ENCODE measurements around the gene KRT7.
A peak's percentile ranks its signal among the peaks of the same experiment; 100 is the strongest.

Gene KRT7

DNA sequence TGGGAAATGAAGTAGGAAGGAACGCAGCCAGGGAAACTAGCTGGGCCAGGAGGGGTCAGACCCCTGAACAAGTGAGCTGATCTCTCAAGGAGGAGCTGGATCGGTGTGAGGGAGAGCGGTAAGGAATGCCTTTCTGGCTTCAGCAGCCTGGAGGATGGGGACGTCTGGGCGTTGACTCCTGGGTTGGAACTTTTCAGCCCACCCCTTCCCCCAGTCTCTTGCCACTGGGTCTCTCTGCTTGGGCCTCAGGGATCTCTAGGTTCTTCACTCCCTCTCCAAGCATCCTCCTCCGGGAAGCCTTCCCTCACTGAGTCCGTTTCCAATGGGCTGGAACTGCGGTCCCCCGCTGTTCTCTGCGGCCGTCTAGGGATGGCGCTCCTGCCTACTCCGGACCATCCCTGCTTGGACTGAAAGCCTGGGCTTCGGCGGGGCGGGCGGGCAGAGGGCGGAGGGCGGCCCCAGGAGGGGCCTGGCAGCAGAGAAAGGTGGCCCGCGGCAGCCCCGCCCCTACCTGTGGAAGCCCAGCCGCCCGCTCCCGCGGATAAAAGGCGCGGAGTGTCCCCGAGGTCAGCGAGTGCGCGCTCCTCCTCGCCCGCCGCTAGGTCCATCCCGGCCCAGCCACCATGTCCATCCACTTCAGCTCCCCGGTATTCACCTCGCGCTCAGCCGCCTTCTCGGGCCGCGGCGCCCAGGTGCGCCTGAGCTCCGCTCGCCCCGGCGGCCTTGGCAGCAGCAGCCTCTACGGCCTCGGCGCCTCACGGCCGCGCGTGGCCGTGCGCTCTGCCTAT lies at the start of gene KRT7:
TSS of gene KRT7 (plus strand) at position 570 of the 788 bp plus-strand sequence. CDS start at position 624, 54 bp downstream.
- DNase-seq = no peak

DNA sequence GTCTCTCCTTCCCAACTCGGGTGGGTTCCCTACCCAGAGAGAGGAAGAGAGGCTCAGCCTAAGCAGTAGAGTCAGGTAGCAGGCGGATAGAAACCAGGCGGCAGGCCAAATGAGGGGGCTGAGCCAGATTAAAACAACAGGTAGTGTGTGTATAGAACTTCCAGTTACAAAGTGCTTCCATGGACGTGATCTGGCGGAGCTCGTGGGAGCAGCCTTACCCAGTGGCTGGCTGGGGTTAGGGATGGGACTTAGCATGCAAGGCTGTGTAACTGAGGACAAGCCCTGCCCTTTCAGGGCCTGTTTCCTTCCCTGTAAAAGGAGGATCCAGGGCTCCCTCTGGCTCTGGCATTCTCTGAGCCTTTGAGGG lies 49.5 kb upstream of the KRT7 start:
- DNase-seq = no peak

DNA sequence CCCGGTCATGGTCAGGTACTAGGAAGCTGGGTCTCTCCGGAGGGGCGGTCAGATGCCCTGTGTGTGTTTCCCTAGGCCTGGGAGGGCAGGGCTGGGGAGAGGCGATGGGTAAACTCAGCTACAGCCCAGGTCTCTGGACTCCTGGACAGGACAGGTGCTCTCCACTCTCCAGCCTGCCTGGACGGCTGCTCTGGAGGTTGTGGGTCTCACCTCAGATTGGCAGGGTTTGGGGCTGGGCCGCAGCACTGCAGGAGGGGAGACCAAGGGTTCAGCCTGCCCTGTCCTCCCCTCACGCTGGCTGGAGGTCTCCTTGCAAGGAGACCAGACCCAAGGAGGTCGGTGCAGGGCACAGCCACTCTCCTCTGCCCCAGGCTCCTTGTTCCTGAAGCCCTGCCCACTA lies 49.1 kb upstream of the KRT7 start:
- DNase-seq = no peak

DNA sequence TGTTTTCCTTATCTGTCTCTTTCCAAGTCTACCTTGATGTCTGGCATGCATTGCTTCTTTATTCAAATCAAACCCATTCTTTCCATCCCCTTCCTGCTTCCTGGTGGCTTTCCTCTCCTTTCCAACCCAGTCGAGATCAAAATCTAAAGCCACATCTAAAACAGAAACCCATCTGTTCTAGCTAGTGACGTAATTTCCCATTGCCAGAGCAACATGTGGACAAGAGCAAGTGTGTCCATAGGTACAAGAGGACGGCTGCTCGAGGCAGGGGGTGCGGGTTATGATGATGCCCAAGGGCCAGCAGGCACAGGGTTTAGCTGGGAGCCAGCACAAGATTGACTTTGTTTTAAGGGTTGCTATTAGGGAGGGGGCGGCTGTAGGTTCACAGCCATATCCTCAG lies 48.2 kb upstream of the KRT7 start:
- DNase-seq = no peak

DNA sequence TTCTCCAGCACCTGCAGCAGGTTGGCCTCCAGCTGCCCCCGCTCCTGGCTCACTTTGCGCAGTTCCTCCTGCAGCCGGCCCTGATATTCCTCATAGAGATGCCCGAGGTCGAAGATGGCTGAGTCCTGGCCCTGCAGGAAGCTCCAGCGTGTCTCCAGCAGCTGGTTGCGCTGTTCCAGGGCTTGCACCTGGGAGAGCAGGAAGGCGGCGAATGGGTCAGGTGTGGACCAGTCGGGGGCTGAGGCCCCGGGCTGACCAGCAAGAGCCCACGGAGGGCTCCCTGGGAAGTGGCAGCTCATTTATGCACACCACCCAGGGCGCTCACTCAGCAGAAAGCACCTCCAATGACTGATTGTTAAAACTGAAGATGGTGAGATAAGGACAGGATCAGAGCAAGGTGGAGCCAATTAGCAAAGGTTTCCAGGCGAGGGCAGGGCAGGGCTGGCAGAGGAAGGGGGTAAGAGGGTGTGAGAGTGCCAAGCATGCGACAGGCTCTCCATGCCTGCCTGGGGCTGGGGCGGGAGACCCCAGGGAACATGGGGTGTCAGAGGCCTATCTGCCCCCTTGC lies 47.6 kb upstream of the KRT7 start:
- no peak for DNase-seq

DNA sequence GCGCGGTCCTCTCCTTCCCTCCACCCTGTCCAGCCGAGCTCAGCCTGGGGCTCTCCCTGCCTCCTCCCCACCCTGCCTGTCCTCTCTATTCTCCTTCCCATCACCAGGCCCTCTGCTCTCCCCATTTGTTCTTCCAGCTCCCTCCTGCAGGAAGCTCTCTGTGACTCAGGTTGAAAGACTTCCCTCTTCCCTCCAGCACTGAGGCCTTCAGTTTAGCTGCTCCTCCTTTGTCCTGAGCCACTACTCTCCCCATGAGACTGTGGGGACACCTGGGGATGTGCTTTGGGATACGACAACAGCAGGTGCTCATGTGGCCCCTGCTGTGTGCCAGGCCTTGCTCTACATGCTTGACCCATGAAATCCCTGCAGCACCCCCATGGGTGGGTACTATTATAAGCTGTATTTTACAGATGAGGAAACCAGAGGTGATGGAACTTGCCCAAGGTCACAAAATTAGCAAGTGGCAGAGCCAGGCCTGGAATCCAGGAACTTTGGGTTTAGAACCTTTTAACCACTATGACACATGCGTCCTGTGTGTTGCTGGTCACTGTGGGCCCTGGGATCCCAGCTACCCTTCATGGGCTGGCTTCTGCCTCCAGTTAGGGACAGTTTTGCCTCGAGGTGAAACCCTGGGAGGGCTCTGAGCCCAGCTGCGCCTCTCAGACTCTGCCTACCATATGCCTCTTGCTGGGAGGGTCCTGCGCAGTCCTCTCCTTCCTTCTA lies 46.8 kb upstream of the KRT7 start:
- no peak for DNase-seq

DNA sequence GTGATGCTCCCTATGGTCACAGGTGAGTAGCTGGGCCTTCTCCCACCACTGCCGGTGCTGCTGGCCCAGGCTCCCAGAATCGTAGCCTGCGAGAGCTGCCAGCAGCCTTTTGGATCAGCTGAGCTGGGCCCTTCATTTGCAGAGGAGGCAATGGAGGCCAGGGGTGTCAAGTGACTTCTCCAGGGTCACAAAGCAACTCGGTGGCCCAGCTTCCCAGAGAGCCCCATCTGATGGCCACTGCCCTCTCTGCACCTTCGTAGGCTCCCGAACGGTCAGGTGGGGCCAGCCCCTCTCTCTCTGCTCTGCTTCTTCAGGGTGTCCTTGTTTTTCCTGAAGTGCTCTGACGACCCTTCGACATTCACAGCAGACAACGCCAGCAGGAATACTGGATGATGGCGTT lies 45.8 kb upstream of the KRT7 start:
- no peak for DNase-seq

DNA sequence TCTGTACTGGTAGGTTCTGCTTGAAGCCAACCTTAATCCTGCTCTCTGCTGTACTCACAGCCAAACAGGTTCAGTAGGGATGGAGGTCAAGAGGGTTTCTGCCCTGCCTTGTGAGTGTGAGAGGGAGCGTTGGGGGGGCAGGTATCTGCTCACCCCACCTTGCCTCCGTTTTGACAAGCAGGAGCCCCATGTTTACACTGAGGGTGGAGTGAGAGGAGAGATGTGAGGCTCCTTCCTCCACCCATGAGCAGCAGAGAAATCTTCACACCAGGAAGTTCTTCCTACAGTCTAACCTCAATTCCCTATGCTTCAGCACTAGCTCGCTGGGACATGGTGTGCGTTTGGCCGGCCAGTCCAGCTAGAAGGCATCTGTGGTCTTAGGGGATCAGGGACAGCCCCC lies 45.4 kb upstream of the KRT7 start:
- DNase-seq = no peak

DNA sequence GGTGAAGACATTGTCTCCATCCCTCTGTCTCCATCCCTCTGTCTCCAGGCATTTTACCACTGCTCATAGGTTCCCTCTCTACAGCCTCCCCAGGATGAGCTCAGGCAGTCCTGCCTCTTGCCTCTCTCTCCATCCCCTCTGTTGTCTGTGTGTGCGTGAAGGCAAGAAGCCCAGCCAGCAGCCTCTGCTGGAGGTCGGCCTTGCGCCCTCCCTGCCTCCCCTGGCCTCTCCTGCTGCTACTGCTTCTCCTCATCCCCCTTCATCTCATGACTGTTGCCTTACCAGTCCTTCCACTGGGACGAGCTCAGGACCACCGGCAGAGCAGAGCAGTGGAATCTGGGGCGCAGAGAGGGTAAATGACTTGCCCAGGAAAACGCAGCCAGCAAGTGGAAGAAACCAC lies 44.4 kb upstream of the KRT7 start:
- DNase-seq = no peak

DNA sequence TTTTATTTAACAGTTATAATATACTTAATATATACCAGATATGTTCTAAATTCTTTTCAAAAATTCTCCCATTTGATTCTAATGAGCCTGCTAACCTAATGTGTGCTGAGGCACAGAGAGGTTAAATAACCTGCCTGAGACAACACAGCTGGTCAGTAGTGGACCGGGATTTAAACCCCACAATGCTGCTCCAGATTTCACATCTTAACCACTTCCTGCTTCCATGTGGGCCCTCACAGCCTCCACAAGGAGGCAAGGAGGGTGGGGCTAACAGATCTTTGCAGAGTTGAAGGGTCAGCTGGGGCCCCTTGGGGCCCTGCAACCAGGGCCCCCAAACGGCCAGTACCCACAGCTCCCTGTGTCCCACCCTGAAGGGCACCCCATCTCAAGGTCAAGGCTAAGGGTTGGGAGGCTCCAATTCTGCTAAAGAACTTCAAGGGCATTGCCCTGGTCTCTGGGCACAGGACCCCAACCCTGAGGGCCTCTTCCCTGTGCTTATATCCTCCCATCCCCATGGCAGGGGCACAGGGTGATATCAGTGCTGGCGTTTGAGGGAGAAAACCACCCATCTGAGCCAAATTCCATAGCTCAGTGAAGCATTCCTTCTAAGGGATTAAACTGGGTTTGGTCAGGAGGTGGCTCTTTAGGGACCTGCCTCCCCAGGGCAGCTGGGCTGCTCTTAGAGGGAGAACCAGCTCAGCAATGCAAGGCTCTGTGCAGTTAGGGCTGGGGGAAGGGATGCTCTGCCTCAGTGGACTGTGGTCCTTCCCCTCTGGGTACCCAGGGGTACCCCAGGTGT lies 43.5 kb upstream of the KRT7 start:
- DNase-seq = no peak

DNA sequence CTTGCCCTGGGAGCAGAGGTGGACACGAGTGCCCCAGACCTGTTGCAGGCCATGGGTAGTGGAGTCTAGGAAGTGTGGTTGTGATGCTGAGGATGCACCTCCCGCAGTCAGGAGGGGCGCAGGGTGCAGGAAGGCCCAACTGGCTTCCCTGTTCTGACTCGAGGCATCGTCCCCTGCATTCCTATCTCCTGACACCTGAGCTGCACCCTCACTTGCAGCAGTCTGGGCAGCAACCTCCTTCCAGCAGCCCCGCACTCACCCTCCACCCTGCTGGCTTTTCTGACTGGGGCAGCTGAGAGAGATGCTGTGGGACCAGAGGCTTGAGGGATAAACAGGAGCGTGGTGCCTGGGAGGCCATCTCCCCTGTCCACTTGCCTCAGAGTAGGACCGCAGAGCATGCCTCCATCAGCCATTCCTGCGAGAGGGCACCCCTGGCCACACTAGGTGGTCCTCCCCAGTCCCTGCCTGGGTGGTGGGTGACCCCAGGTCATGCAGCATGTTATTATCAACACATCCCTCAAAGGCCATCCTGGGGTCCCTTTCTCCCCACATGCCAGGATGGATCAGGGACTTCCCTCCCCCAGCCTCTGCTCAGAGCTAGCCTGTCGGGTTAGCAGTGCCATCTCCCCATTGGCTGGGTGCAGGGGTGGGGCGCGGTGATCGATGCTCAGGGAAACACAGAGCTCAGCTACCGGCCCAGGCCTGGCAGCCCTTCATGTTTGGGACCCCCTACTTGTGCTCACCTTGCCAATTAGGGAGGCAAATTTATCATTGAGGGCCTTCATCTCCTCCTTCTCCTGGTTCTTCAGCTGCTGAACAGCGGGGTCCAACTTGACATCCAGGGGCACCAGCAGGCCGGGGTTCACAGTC lies 41.9 kb upstream of the KRT7 start:
- DNase-seq = no peak

DNA sequence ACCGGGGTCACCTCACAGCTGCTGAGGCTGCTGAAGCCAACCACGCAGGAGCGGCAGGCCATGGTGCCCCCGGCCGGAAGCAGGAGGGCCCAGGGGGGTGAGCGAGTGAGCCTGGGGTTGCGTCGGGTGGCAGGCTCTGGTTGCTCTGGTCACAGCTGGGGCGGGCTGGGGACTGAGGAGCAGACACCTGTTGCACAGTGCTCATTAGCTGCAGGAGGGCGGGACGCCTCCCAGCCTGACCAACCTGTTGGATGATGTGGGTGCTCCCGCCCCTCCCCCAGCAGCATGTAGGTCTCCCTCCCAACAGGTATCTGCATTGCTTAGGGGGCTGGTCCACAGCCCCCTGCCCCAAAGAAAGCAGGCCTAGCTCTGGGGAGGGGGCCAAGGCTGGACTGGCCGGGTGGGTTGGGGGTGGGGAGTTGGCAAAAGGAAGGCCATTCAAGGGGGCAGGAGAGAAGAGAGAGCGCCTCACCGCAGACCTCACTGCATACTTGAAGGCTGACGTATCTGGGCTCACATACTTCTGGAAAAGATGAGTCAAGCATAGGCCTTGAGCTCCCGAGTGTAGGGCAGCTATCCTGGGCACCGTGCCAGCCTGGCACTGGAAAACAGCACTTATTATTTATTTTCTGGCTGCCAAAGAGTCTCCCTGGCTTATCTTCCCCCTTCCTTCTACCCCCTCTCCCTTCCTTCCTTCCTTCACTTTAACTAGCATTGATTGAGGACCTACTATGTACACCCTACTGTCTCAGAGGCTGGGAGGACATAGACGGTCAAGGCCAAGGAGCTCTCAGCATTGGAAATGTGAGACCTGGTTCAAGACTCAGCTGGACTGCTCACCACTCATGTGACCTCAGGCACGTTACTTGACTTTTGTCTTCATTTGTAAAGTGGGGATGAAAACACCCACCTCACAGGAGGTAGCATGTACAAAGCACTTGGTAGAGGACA lies 40.9 kb upstream of the KRT7 start, which contains the start of gene KRT80:
TSS of gene KRT80 (minus strand) at position 174 of the 951 bp plus-strand sequence. CDS start at position 62, 112 bp downstream.
- no peak for DNase-seq

DNA sequence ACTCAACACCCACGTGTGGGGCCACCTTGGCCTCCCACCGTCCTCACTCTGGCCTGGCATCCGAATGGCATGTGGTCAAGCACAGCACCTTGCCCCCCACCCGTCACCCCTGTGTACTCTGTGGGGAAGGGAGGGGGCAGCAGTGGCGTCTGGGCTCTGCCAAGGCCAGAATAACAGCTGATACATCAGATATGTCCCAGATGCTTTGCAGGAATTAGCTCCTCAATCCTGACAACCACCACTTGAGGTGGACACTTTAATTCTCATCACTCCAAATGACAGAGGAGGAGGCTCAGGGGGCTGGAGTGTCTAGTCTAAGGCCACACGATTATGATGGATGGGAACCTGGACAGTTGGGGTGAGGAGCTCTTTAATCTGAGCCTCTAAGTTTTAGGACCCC lies 39.5 kb upstream of the KRT7 start:
- DNase-seq = no peak

DNA sequence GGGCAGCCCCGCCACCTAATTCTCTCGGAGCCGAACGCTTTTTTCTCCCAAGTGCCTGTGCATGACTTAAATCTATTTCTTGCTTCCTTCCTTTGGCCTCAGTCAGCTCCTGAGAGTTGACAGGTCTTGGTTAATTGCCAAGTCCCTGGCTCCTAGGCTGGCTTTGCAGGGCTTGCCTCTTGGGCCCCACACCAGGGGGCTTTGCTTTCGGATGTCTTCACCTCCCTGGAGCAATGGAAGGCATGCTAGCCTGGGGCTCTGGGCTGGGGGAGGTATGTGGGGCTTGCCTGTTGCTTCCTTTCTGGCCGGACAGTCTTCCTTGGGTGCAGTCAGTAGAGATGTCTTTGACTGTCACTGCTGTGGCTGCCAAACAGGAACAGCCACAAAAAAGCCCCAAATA lies 39.1 kb upstream of the KRT7 start:
- DNase-seq = no peak

DNA sequence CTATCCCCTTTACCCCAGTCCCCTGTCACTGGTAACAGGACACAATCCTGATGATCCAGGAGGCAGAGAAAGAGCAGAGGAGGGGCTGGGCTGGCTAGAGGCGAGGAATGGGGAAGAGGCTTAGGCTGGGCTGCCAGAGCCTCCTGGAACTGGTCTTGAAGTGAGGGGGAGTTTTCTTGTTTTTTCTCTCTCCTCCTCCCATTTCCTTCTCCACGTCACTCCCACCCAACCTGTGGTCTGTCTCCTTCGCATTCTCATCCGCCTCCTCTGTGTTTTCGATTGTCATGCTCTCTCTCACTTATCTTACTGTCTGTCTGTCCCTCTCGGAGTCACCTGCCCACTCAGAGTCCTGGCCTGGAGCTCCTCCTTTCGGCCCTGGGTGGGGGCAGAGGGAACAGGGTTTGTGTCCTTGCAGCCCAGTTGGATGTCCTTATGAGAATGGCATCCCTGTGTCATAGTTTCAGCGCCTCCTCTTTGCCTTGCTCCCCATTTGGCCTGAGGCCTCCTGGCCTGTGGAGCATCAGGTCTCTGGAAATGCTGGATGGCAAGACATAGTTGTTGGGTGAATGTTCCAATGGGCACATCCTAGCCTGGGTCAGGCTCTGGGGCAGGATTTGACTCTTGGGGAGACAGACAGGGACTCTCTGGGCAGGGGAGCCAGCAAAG lies 37.8 kb upstream of the KRT7 start:
- DNase-seq = no peak

DNA sequence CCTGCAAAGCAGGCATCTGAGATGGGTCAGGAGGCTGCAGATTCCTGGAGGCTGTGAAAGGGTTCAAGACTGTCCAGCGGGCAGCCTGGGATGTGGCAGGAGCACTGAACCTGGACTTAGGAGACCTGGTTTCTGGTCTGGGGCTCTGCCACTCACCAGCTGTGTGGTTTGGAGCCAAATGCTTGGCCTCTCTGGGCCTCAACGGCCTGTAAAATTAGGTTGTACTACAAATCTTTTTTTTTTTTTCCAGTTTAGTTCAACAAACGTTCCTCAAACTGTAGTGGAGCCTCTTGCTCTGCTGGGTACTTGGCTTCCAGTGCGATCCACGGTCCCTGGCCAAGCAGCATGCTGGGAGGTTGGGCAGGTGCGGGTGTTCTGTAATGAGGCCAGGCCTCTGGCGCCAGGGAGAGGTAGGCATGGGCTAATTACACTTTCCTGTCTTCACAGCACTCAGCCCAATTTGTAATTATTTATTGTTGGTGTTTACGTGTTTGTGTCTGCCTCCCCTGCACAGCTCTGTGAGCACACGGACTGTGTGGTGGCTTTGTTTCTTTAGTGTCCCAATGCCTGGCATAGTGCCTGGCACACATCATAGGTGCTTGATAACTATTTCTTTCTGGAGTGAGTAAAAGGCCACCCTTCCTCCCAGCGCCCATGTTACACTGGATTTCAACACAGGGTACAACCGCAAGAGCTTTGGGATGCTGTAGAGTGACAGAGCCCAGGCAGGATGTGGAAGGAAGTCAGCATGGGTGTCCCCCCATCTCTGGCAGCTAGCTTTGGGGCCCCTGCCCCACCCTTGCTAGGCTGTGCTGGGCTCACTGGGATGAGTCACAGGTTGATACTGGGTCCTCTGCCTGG lies 35.4 kb upstream of the KRT7 start:
- peak; percentile 93 for DNase-seq

DNA sequence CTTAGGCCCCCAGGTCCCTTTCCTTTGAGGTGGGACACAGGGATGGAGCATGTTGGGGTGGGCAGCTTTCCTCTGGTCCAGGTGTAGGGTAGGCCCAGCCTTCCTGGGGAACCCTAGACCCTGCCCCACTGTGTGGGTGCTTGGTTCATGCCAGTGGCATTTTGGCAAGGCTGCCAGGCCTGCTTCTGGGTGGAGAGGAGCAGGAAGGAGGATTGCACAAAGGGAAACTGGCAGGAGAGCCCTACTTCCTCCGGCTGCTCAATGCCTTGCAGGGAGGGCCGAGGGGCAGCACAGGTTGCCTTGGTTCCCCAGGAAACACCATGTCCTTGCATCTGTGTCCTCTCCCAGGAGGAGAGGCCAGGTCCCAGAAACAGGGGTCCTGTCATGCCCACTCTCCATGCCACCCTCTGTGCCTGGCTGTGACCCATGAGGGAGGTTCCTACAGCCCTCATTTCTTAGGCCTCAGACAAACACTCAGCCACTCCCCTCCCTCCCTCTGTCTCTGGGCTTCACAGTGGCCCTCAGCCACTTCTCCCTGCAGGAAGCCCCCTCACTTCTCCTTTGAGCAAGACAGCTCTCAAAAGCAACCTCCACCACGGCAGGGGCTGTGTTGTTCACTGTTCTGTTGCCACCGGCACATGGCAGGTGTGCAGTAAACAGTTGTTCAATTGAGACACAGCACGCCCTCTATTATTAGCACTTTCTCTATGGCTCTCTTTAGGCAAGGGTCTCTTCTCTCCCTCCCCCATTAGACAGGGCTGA lies 34.4 kb upstream of the KRT7 start:
- peak; percentile 19 for DNase-seq

DNA sequence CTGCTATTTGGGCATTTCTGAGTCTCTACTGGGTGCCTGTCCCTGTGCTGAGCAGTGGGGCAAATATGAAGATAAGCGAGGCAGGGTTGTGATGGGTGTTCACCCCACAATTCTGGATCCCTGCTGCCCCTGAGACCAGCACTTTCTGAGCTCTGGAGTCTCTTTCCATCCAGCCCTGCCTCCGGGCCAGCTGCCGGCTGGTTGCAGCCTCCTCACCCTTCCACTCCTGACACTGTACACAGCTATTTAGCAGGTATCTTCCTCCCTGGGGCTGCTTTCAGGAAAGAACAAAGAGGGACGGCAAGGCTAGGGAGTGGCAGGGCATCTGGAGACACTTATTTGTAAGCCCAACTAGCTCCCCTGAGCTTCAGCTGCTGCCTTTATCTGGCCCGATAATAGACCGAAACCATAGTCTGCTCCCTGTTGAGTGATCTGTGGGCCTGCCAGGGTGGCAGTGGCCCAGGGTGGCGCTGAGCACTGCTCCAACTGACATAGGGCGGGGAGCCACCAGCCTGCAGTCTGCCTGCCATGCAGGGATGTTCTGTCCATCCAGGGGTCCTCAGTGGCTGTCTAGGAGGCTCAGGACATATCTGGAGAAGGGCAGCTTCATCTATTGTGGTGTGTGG lies 33.6 kb upstream of the KRT7 start:
- no peak for DNase-seq
